Bronchial epithelial cell (primary cell): ENCODE results near the gene TCERG1L. TPM values are rescaled to one million over a fixed set of nuclear protein-coding genes. Genes with fewer than 3 reads are reported as not detected.

Experiments used
- DNase-seq: peaks from one replicate; pipeline ENCODE4 v3.0.0-alpha.2; 2010; ENCODE audit warnings: low read depth
- FAIRE-seq: peaks from 2 replicates; lab custom pipeline; 2011; peaks lifted over from hg19 to GRCh38; lab: Jason Lieb, UNC
- H3K27me3 ChIP-seq: 2 replicates; pipeline ENCODE4 v1.5.1; 2011; ENCODE audit warnings: low read length; ENCODE audit not compliant: control insufficient read depth, insufficient read depth
- H3K36me3 ChIP-seq: 2 replicates; pipeline ENCODE4 v1.5.1; 2011; ENCODE audit warnings: low read length; ENCODE audit not compliant: control insufficient read depth, insufficient read depth
- H3K4me3 ChIP-seq: 2 replicates; pipeline ENCODE4 v1.5.1; 2011; ENCODE audit warnings: mild to moderate bottlenecking, low read depth, low read length, control low read depth
- total RNA-seq: library from RNA; depleted of rRNA; stranded (reverse); fragments of >200 nt; gene quantifications from 2 replicates; pipeline ENCODE4 v1.2.1, GENCODE V29; 2014
- TF ChIP-seq, protein P1 (sequence below): IDR thresholded peaks from 2 replicates; pipeline ENCODE4 v1.5.1; 2011; ENCODE audit warnings: mild to moderate bottlenecking, moderate library complexity, low read length, control low read depth, inconsistent platforms; ENCODE audit not compliant: insufficient read depth, severe bottlenecking

TCERG1L gene
- total RNA-seq, 1 donor from 2014 or later = not detected

DNA sequence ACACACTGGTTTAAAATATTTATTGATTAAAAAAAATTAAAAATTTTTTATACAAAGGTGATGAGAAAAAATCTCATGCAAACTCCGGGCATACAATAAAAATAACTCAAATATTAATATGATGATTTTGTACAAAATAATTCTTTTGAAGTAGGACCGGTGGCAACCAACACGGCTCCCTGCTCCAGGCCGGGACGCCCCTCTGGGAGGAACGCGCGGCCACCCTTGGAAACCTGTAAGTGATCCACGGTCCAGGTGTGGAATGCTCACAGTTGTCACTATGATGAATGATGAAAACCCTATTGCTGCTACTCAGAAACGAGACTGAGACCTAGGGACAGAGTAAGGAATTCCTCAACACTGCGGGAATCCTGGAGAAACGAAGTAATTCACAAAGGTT is 219.1 kb downstream of the TCERG1L start:
- DNase-seq (no peak), FAIRE-seq (no peak)
- TF ChIP-seq, protein P1, sequence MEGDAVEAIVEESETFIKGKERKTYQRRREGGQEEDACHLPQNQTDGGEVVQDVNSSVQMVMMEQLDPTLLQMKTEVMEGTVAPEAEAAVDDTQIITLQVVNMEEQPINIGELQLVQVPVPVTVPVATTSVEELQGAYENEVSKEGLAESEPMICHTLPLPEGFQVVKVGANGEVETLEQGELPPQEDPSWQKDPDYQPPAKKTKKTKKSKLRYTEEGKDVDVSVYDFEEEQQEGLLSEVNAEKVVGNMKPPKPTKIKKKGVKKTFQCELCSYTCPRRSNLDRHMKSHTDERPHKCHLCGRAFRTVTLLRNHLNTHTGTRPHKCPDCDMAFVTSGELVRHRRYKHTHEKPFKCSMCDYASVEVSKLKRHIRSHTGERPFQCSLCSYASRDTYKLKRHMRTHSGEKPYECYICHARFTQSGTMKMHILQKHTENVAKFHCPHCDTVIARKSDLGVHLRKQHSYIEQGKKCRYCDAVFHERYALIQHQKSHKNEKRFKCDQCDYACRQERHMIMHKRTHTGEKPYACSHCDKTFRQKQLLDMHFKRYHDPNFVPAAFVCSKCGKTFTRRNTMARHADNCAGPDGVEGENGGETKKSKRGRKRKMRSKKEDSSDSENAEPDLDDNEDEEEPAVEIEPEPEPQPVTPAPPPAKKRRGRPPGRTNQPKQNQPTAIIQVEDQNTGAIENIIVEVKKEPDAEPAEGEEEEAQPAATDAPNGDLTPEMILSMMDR = no peak
- H3K27me3 ChIP-seq = no peaks in the 10 kb centered on the region
- H3K4me3 ChIP-seq = no peak overlapping the region
- H3K36me3 ChIP-seq = no peaks in the 10 kb centered on the region

DNA sequence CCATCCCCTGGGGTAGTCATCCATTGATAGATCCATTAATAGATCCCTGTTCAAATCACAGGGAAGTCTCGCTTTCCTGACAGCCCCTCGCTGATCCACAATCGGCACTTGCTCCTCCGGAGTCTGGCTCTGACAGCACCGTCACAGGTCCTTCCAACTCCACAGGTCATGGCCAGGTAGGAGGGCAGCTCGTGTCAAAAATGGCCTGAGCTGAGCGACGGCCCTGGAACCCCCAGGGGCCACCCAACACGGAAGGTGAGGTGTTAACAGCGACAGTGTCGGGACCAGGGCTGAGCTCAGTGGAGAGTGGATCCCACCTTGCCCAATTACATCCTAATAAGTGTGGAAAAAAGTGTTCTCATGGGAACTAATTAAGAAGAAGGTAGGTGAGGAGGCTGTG is 219.8 kb downstream of the TCERG1L start:
- Histone ChIP-seq H3K4me3 (no peak overlapping the region), H3K36me3 (no peaks in the 10 kb centered on the region), H3K27me3 (no peaks in the 10 kb centered on the region)
- FAIRE-seq (peak; percentile 43), DNase-seq (no peak)
- TF ChIP-seq, protein P1 = no peak

- TF ChIP-seq, protein P1 = no peak
- H3K4me3 ChIP-seq = no peak overlapping the region
- no peak for FAIRE-seq
- no peaks in the 10 kb centered on the region for H3K27me3 ChIP-seq
- no peaks in the 10 kb centered on the region for H3K36me3 ChIP-seq
- no peak for DNase-seq
Observed at GRCh38 chr10:131090761-131091661, 220.5 kb downstream of the TCERG1L start.

GRCh38 chr10:131089861-131090260 is 221.7 kb downstream of the TCERG1L start:
- Histone ChIP-seq H3K4me3 (no peak overlapping the region), H3K36me3 (no peaks in the 10 kb centered on the region), H3K27me3 (no peaks in the 10 kb centered on the region)
- TF ChIP-seq, protein P1 = no peak
- DNase-seq (no peak), FAIRE-seq (peak; percentile 40)

DNA sequence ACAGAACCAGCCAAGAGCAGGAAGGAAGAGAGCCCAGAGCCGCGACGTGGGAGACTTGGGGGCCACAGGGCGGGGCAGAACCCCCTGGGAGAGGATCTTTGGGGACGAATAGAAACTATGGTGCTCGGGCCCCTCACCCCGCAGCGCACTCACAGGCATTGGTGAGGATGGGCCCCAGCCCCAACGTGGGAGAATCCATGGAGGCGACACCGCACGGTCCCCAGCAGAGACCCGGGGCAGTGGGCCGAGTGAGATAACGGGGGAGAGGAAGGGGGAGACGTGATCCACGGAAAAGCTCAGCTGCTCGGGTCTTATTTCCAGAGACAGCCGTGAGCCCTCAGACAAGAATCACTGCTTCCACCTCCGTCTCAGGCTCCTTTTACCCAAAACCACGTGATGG is 222.4 kb downstream of the TCERG1L start:
- no peak for DNase-seq
- Histone ChIP-seq H3K27me3 (no peaks in the 10 kb centered on the region), H3K4me3 (no peak overlapping the region), H3K36me3 (no peaks in the 10 kb centered on the region)
- TF ChIP-seq, protein P1 = no peak
- FAIRE-seq = no peak
